Astrocyte (in vitro differentiated cells and primary cell): ENCODE measurements around the gene MBP. TPM values are rescaled to one million over a fixed set of nuclear protein-coding genes. Genes with fewer than 3 reads are reported as not detected.
"Not testable (repeated sequence)": the region's sequence is repeated elsewhere in the genome, so short reads cannot be mapped to it uniquely, and the experiment has no call there.

Experiments
- DNase-seq: peaks from one replicate; pipeline ENCODE4 v3.0.0-alpha.2; 2010; ENCODE audit warnings: low read depth
- FAIRE-seq: peaks from 2 replicates; lab custom pipeline; 2011; peaks lifted over from hg19 to GRCh38; lab: Jason Lieb, UNC
- H2AFZ ChIP-seq: 2 replicates; pipeline ENCODE4 v1.6.0; 2012; ENCODE audit warnings: low read depth, low read length, inconsistent platforms
- H3K27ac ChIP-seq: 2 replicates; pipeline ENCODE4 v1.5.1; 2011; ENCODE audit warnings: low read depth, low read length, inconsistent platforms
- H3K27me3 ChIP-seq: 2 replicates; pipeline ENCODE4 v1.6.0; 2011; ENCODE audit warnings: low read length, inconsistent platforms; ENCODE audit not compliant: insufficient read depth
- H3K36me3 ChIP-seq: 2 replicates; pipeline ENCODE4 v1.5.1; 2011; ENCODE audit warnings: low read length, inconsistent platforms; ENCODE audit not compliant: insufficient read depth
- H3K4me1 ChIP-seq: 2 replicates; pipeline ENCODE4 v1.5.1; 2011; ENCODE audit warnings: low read length, inconsistent platforms; ENCODE audit not compliant: insufficient read depth
- H3K4me2 ChIP-seq: 2 replicates; pipeline ENCODE4 v1.6.0; 2012; ENCODE audit warnings: low read length, inconsistent platforms
- H3K4me3 ChIP-seq: 2 replicates; pipeline ENCODE4 v1.5.1; 2011; ENCODE audit warnings: low read depth, mild to moderate bottlenecking, low read length, inconsistent platforms; ENCODE audit not compliant: insufficient read depth
- H3K79me2 ChIP-seq: 2 replicates; pipeline ENCODE4 v1.6.0; 2012; ENCODE audit warnings: mild to moderate bottlenecking, low read length, inconsistent platforms; ENCODE audit not compliant: insufficient read depth
- H3K9ac ChIP-seq: 2 replicates; pipeline ENCODE4 v1.6.0; 2012; ENCODE audit warnings: mild to moderate bottlenecking, low read length, inconsistent platforms
- H3K9me3 ChIP-seq: 2 replicates; pipeline ENCODE4 v1.5.1; 2012; ENCODE audit warnings: low read depth, mild to moderate bottlenecking, low read length, inconsistent platforms; ENCODE audit not compliant: insufficient read depth
- H4K20me1 ChIP-seq: 2 replicates; pipeline ENCODE4 v1.6.0; 2012; ENCODE audit warnings: low read length, inconsistent platforms; ENCODE audit not compliant: insufficient read depth
- H3K27ac Mint-ChIP-seq: one replicate; pipeline ENCODE4 v1.8.0; 2021; ENCODE audit warnings: mild to moderate bottlenecking, mixed read lengths; ENCODE audit not compliant: unreplicated experiment
- H3K27me3 Mint-ChIP-seq: one replicate; pipeline ENCODE4 v1.8.0; 2021; ENCODE audit warnings: low read depth, mixed read lengths; ENCODE audit not compliant: unreplicated experiment
- H3K36me3 Mint-ChIP-seq: one replicate; pipeline ENCODE4 v1.8.0; 2021; ENCODE audit warnings: low read depth, mixed read lengths; ENCODE audit not compliant: unreplicated experiment
- H3K4me1 Mint-ChIP-seq: one replicate; pipeline ENCODE4 v1.8.0; 2021; ENCODE audit warnings: low read depth, mixed read lengths; ENCODE audit not compliant: unreplicated experiment
- H3K4me3 Mint-ChIP-seq: one replicate; pipeline ENCODE4 v1.8.0; 2021; ENCODE audit warnings: mild to moderate bottlenecking, moderate library complexity, mixed read lengths; ENCODE audit not compliant: unreplicated experiment
- H3K9me3 Mint-ChIP-seq: one replicate; pipeline ENCODE4 v1.8.0; 2021; ENCODE audit warnings: mild to moderate bottlenecking, mixed read lengths; ENCODE audit not compliant: unreplicated experiment
- CTCF ChIP-seq: IDR thresholded peaks from 2 replicates; pipeline ENCODE4 v1.5.1; 2011; ENCODE audit warnings: low read depth, mild to moderate bottlenecking, inconsistent platforms, low read length, moderate library complexity; ENCODE audit not compliant: insufficient read depth
- EZH2 ChIP-seq: IDR thresholded peaks from 2 replicates; pipeline ENCODE4 v1.6.1; 2012; ENCODE audit warnings: mild to moderate bottlenecking, low read length, inconsistent platforms; ENCODE audit not compliant: insufficient read depth
- total RNA-seq: library from RNA; stranded (reverse); gene quantifications from 2 replicates; pipeline ENCODE4 v1.2.1, GENCODE V29; 2021

Gene MBP
- total RNA-seq, 1 donor from 2014 or later: 11.4 TPM

- Histone ChIP-seq H3K27ac (no peak overlapping the region), H2AFZ (no peak overlapping the region), H4K20me1 (no peaks in the 10 kb centered on the region), H3K79me2 (no peaks in the 10 kb centered on the region), H3K9ac (no peak overlapping the region), H3K9me3 (no peaks in the 10 kb centered on the region), H3K4me1 (no peaks in the 10 kb centered on the region), H3K36me3 (no peaks in the 10 kb centered on the region), H3K4me2 (no peak overlapping the region), H3K4me3 (no peak overlapping the region), H3K27me3 (no peaks in the 10 kb centered on the region)
- FAIRE-seq (no peak), DNase-seq (no peak)
- peaks cover 7% of the 10 kb centered on the region for H3K36me3 Mint-ChIP-seq
- no peaks in the 10 kb centered on the region for H3K27me3 Mint-ChIP-seq
- H3K4me3 Mint-ChIP-seq: no peak overlapping the region
- H3K4me1 Mint-ChIP-seq: no peaks in the 10 kb centered on the region
- TF ChIP-seq CTCF (no peak), EZH2 (no peak)
- peaks cover 4% of the 10 kb centered on the region for H3K9me3 Mint-ChIP-seq
- no peak overlapping the region for H3K27ac Mint-ChIP-seq
These were observed 110.0 kb downstream of the MBP start for GRCh38 chr18:77022556-77022955.

- Mint-ChIP-seq H3K27ac (no peak overlapping the region), H3K4me1 (no peaks in the 10 kb centered on the region), H3K4me3 (no peak overlapping the region), H3K9me3 (peaks cover 4% of the 10 kb centered on the region), H3K27me3 (no peaks in the 10 kb centered on the region), H3K36me3 (peaks cover 7% of the 10 kb centered on the region)
- Histone ChIP-seq H4K20me1 (no peaks in the 10 kb centered on the region), H3K4me2 (no peak overlapping the region), H3K79me2 (no peaks in the 10 kb centered on the region), H3K36me3 (no peaks in the 10 kb centered on the region), H3K9me3 (no peaks in the 10 kb centered on the region), H3K4me1 (no peaks in the 10 kb centered on the region), H3K9ac (no peak overlapping the region), H2AFZ (no peak overlapping the region), H3K27ac (no peak overlapping the region), H3K4me3 (no peak overlapping the region), H3K27me3 (no peaks in the 10 kb centered on the region)
- no peak for TF ChIP-seq EZH2
- TF ChIP-seq CTCF: no peak
- FAIRE-seq: no peak
- no peak for DNase-seq
These were observed 110.5 kb downstream of the MBP start for GRCh38 chr18:77022116-77022515.

- H3K27ac Mint-ChIP-seq, H3K36me3 ChIP-seq, H3K9me3 ChIP-seq, H3K36me3 Mint-ChIP-seq, H3K9me3 Mint-ChIP-seq, H3K79me2 ChIP-seq, H3K4me3 Mint-ChIP-seq, DNase-seq, H3K27ac ChIP-seq, H2AFZ ChIP-seq, H4K20me1 ChIP-seq, H3K4me2 ChIP-seq, FAIRE-seq, H3K9ac ChIP-seq, H3K4me1 Mint-ChIP-seq, H3K4me1 ChIP-seq, H3K27me3 ChIP-seq, H3K27me3 Mint-ChIP-seq, H3K4me3 ChIP-seq: not testable (repeated sequence)
These were observed 111.1 kb downstream of the MBP start for GRCh38 chr18:77021478-77021877.
